ENCODE data around the gene OR8B8. TPM values are rescaled to one million over a fixed set of nuclear protein-coding genes. Genes with fewer than 3 reads are reported as not detected.
"Not testable (repeated sequence)": the region's sequence is repeated elsewhere in the genome, so short reads cannot be mapped to it uniquely, and the experiment has no call there.

OR8B8 gene
- total RNA-seq, 2 donors from 2014 or later: not detected

- H3K9me3 Mint-ChIP-seq: no peaks in the 10 kb centered on the region
- no peak overlapping the region for H3K27ac Mint-ChIP-seq
- H3K4me1 Mint-ChIP-seq: no peaks in the 10 kb centered on the region
- H3K4me3 Mint-ChIP-seq: no peak overlapping the region
- no peaks in the 10 kb centered on the region for H3K36me3 Mint-ChIP-seq (ENCODE audit: low read depth)
- peaks cover 25% of the 10 kb centered on the region for H3K27me3 Mint-ChIP-seq
- no peak for ATAC-seq (replicated peaks)
Measured at GRCh38 chr11:124409906-124410305, 35.6 kb downstream of the OR8B8 start.

- Mint-ChIP-seq H3K27me3 (peaks cover 18% of the 10 kb centered on the region), H3K9me3 (no peaks in the 10 kb centered on the region), H3K27ac (no peak overlapping the region), H3K4me1 (no peaks in the 10 kb centered on the region), H3K4me3 (no peak overlapping the region), H3K36me3 (ENCODE audit: low read depth) (no peaks in the 10 kb centered on the region)
- no peak for ATAC-seq (replicated peaks)
Measured at GRCh38 chr11:124405581-124405980, 39.9 kb downstream of the OR8B8 start.

GRCh38 chr11:124403186-124403585, 42.3 kb downstream of the OR8B8 start:
- H3K27me3 Mint-ChIP-seq; H3K36me3 Mint-ChIP-seq (ENCODE audit: low read depth); ATAC-seq (replicated peaks); H3K4me1 Mint-ChIP-seq; H3K9me3 Mint-ChIP-seq; H3K27ac Mint-ChIP-seq; H3K4me3 Mint-ChIP-seq: not testable (repeated sequence)

DNA sequence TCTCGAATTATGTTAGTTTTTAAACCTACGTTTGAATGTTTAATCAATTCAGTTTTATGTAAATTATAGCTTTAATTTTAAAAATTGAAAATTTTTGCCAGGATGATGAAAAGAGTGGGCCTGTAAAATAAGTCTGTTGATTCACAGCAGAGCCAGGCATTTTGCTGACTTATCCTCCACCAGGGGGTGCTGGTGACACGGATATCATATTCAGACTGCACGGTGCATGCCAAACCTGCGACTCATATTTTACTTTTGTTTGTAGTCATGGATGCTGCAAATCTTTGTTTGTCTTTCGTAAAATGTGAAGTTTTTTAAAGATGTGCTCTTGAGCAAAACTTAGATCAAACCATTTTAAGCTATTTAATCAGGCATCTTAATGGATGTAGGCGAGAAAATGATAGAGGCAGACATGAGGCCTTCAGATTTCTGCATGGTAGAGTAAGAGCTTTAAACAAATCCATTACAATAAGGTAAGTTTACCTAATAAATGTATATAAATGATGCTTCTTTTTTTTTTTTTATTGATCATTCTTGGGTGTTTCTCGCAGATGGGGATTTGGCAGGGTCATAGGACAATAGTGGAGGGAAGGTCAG, 43.1 kb downstream of the OR8B8 start:
- peaks cover 4% of the 10 kb centered on the region for H3K27me3 Mint-ChIP-seq
- H3K27ac Mint-ChIP-seq: no peak overlapping the region
- no peaks in the 10 kb centered on the region for H3K4me1 Mint-ChIP-seq
- peak; percentile 76 for ATAC-seq (replicated peaks)
- H3K4me3 Mint-ChIP-seq: no peak overlapping the region
- H3K36me3 Mint-ChIP-seq (ENCODE audit: low read depth): no peaks in the 10 kb centered on the region
- H3K9me3 Mint-ChIP-seq: no peaks in the 10 kb centered on the region

GRCh38 chr11:124398924-124399323, 46.6 kb downstream of the OR8B8 start, which contains the start of gene OR8B3:
Gene OR8B3 (minus strand): TSS chr11:124399024. CDS start chr11:124397351, 1,673 bp downstream.
- Mint-ChIP-seq H3K9me3 (no peaks in the 10 kb centered on the region), H3K4me1 (no peaks in the 10 kb centered on the region), H3K27me3 (no peaks in the 10 kb centered on the region), H3K36me3 (ENCODE audit: low read depth) (no peaks in the 10 kb centered on the region), H3K4me3 (no peak within 1 kb of the TSS), H3K27ac (no peak within 1 kb of the TSS)
- ATAC-seq (replicated peaks): no peak

GRCh38 chr11:124396847-124397246, 48.6 kb downstream of the OR8B8 start:
- not testable (repeated sequence) for H3K36me3 Mint-ChIP-seq (ENCODE audit: low read depth); H3K9me3 Mint-ChIP-seq; H3K27ac Mint-ChIP-seq; ATAC-seq (replicated peaks); H3K4me1 Mint-ChIP-seq; H3K27me3 Mint-ChIP-seq; H3K4me3 Mint-ChIP-seq

DNA sequence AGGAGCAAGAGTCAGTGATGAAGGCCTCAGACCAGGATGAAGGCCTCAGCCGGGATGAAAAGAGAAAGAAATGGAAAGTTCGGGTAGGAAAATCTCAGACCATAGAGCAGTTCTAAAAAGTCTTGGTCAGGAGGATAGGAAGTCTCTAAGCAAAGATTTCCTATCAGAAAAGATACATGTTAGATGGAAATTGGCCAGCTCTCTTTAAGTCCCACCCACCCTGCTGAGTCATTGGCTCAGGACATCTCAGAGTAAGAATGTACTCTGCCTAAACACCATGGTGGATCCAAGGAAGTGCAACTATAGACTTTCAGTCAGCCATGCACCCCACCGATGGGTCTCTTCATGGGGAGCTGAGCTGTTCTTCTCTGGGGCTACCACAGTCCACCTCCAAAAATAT, 51.1 kb downstream of the OR8B8 start:
- Mint-ChIP-seq H3K9me3 (no peaks in the 10 kb centered on the region), H3K4me1 (no peaks in the 10 kb centered on the region), H3K36me3 (ENCODE audit: low read depth) (no peaks in the 10 kb centered on the region)

More for the DNA sequence above, 51.1 kb downstream of the OR8B8 start:
- Mint-ChIP-seq H3K27me3 (peaks cover 9% of the 10 kb centered on the region), H3K27ac (no peak overlapping the region), H3K4me3 (no peak overlapping the region)
- no peak for ATAC-seq (replicated peaks)

Other genes with a start within 250 kb of the OR8B8 start
- gene OR8G1, start 204.6 kb downstream of the OR8B8 start, total RNA-seq: not detected
- gene OR8G5, start 189.3 kb downstream of the OR8B8 start, total RNA-seq: not detected
- not detected for gene OR8D1, start 131.7 kb downstream of the OR8B8 start, total RNA-seq
- not detected for gene OR8D2, start 125.5 kb downstream of the OR8B8 start, total RNA-seq
- not detected for gene OR8B2, start 61.2 kb downstream of the OR8B8 start, total RNA-seq
- gene OR8B3, start 46.7 kb downstream of the OR8B8 start, total RNA-seq: not detected
- not detected for gene OR8B4, start 20.8 kb downstream of the OR8B8 start, total RNA-seq
- not detected for gene OR8B12, start 98.0 kb upstream of the OR8B8 start, total RNA-seq
- not detected for gene OR8A1, start 124.3 kb upstream of the OR8B8 start, total RNA-seq
- gene PANX3, start 165.7 kb upstream of the OR8B8 start, total RNA-seq: not detected
- 10 to 100 TPM; 28.8 to 30.0 TPM for gene TBRG1, start 177.2 kb upstream of the OR8B8 start, total RNA-seq
- 10 to 100 TPM in 1 of 2 donors, 1 to 10 TPM in 1; 7.5 to 10.5 TPM for gene SIAE, start 228.0 kb upstream of the OR8B8 start, total RNA-seq
- 1 to 10 TPM; 1.3 to 2.8 TPM for gene SPA17, start 228.2 kb upstream of the OR8B8 start, total RNA-seq

All from activated T-helper 17 cell treated with anti-CD3 and anti-CD28 coated beads, Interleukin-2, amount 50 U/mL, for 72 hours (primary cell).